HG03139 (cell line): Measurements from ENCODE around the gene KCNQ2.

Experiments used
- ATAC-seq: cut with Tn5 transposase; IDR thresholded peaks from one replicate; pipeline ENCODE4 v1.9.1; 2021; ENCODE audit not compliant: unreplicated experiment

KCNQ2 gene

DNA sequence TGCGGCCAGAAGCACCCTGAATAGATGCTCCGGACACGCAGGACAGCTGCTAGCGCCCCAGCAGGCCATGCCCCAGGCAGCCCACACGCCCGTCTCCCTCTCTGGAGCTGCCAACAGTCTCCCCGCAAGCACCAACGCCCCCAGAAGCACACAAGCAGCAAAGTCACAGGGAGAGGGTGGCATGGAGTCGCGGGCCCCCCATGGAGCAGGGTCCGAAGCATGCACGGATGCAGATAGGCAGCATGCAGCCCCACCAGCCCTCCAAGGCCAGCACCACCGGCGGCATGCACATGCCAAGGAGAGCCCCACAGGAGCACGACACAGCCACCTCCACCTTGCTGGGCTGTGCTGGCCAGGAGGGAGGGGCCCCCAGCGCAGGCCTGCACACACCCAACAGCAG, 53.8 kb downstream of the KCNQ2 start:
- no peak for ATAC-seq

DNA sequence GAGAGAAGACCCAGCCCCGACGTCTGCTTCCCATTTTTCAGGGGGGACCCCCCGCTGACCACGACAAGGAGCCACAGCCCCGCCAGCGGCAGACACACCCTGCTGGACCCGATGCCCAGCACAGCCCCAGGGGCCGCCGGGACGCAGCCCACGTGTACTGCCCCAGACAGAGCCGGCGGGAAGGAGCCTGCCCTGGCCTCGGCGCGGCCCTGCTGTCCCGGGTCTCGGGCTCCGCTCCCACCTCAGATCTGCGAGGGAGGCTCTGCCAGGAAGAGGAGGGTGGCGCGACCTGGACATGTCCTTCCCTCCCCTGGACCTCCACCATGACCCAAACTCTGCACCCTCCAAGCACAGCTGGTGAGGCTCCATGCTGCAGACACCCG, 54.7 kb downstream of the KCNQ2 start:
- no peak for ATAC-seq

DNA sequence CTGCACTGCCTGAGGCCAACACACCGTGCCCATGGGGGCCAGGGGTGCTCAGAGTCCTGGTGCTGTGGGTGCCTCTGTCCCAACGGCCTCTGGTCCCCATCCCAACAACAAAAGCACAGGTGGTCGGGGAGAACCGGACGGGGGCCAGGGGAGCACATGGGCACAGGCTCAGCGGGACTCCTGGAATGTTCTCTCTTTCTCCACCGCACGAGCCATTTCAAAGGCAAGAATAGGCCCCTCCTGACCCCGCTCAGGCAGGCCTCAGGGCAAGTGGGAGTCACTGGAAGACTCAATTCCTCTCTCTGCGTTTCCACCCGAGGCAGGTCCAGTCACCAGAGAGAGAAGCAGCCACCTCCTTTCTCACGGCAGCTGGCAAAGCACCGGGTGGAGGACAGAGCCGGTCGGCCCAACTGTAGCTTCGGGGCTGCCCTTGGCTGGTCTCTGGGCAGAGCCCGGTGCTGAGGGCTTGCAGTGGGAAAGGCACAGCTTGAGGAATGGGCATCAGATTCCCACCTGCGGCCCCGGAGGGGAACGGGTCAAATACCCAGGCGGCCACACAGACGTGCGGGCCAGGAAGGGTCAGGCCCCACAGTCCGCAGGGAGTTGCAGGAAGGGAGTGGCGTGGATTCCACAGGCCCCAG, 55.2 kb downstream of the KCNQ2 start:
- no peak for ATAC-seq

DNA sequence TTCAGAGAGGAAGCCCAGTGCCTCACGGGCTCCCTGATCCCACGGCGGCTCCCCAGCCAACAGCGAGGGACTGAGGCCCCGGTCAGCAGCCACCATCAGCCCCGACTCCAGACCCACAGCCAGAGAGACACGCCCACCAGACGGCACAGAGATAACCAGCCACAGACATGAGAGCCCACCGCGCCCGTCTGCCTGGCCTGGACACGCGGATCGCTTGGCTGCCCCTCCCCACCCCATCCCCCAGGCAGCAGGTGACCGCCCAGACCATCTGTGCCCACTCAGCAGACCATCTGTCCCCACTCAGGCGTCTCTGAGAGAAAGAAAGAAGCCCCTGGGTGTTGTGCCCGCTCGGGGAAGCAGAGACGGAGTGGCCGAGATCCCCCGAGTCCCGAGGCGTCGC, 55.8 kb downstream of the KCNQ2 start:
- no peak for ATAC-seq

DNA sequence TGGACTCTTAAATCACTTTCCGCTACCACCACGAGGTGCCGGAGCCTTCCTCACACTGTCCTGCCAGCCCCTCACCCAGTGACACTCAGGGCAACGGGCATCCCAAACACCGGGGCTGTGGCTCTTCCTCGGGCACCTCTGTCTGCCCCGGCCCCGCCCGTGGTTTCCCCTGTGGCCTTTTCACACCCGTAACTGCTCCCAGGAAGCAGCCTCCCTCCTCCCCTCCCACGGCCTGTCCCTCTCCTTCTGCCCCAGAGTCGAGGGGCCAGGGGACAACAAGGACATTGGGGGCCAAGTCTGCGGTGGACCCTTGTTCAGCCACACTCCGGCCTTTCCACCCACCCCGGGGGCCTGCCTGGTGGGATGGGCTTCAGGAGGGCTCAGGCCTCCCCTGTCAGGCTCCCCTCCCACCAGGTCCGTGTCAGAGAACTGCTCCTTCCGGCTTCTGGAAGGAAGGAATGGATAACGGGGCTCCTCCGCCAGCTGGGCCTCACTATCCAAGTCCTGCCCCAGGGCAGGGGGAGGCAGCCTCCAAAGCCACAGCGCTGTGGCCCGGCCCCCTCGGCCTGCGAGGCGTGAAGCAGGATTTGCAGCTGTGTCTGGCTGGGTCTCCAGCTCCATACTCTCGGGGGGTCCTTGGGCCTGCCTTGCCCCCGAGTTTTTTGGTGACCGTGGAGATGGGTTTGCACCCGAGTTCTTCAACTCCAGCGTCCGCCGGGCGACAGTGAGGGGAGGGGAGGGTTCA, 56.6 kb downstream of the KCNQ2 start:
- ATAC-seq = no peak

DNA sequence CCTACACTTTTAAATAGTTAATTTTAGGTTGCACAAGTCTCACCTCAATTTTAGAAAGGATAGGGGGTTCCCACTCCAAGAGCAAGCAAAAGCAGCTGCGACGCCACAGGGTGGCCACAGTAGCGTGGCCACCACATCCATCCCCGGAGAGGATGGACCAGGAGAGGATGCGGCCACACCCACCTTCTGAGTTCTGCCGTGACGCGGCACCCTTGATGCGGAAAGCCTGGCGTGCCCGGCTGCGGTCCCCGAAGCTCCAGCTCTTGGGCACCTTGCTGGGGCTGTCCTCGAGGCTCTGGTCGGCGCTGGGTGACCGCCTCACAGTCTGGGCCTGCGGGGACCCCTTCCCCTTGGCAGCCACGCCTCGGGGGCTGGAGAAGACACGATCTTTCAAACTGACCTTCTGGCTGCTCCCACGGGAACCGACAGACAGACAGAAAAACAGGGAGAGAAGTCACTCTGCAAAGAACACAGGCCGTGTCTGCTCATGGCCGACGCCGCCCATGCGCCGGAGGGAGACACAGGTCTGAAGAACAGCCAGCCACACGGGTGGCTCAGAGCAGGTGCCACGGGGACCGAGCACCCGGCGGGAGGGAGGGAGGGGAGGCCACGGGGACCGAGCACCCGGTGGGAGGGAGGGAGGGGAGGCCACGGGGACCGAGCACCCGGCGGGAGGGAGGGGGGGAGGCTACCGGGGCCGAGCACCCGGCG, 57.6 kb downstream of the KCNQ2 start:
- no peak for ATAC-seq

DNA sequence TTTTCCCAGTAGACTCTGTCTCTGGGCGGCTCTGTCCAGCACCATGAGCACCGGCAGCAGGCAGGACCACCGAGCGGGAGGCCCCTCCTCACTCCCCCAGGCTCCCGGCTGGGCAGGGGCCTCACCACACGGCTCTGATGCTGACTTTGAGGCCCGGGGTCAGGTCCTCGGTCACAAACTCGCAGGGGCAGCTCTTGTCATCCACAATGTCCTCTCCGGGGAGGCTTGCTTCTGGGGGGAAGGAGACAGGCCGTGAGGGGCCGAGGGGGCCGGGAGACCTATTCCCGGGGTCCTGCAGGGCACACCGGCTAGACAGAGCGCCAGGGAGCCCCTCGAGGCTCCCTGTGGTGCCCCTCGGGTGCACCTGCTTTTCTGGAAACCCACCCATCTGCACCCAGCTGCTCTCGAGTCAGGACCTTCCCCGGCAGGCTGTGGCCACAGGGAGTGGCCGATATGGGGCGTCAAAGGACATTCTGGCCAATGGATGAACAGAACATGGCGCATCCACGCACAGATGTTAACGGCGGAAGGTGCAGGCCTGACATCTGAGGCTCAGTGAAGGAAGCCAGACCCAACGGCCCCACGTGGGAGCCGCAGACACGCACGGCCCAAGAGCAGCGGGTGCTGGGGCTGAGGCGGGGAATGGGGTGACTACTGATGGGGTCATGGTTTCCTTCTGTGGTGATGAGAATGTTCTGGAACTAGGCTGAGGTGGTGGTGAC, 58.3 kb downstream of the KCNQ2 start:
- ATAC-seq = no peak

DNA sequence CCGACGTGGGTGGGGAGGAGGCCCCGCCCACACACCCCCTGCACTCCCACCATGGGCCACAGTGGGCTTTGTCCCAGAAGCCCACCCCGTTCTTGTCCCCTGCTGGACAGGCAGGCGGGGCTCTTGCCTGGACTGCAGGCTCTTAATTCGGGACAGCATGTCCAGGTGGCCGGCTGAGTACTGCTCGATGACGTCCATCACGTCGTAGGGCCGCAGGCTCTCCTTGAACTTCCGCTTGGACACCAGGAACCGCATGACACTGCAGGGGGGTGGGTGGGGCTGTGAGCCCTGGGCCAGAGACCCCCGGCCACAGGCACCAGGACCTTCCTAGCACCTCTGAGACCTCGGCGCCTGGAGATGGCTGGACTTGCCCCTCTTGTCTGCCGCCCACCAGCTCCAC, 59.1 kb downstream of the KCNQ2 start:
- no peak for ATAC-seq

DNA sequence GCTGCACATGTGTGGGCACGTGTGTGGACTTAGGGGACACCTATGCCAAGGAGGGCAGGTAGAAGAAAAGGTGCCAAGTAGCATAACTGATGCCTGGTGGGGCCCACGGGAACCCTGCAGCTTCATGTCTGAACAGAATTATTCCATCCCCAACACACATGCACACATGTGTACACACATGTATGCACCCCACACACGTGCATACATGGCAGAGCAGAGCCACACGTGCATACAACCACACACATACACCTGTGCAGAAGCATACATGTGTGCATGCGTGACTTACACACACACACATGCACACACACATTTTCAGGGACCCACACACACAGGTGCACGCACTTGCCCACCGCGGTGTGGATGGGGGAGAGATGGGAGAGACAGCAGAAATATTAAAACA, 59.6 kb downstream of the KCNQ2 start:
- ATAC-seq = no peak

DNA sequence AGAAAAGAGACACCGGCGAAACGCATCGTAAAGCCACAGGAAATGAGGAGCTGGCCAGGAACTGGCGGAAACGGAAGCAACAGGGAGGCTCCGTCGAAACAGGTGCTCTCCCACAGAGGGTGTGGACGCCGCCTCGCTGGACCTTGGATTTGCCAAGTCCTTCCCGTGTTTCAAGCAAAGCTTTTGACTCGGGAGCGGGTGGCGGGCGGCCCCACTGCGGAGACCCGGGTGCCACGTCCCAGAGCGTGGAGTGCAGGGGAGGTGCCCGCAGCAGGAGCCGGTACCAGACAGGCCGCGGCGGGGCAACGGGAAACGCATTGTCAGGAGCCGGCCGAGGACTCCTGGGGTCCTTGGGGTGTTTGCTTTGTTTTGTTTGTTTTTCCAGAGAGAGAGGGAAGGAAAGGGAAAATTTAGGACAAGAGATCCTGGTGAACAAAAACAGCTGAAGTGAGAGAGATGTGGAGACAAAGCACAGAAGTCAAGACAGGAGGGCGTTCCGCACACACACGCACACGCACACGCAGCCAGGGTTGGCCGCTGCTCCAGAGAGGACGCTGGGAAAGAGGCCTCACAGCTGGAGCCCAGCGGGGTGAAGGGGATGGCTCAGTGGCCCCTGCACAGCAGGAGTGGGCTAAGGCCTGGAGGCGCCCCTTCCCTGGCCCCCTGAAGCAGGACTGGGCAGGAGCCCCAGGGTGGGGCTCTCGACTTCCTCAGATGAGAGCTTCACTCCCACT, 60.4 kb downstream of the KCNQ2 start:
- ATAC-seq = no peak

DNA sequence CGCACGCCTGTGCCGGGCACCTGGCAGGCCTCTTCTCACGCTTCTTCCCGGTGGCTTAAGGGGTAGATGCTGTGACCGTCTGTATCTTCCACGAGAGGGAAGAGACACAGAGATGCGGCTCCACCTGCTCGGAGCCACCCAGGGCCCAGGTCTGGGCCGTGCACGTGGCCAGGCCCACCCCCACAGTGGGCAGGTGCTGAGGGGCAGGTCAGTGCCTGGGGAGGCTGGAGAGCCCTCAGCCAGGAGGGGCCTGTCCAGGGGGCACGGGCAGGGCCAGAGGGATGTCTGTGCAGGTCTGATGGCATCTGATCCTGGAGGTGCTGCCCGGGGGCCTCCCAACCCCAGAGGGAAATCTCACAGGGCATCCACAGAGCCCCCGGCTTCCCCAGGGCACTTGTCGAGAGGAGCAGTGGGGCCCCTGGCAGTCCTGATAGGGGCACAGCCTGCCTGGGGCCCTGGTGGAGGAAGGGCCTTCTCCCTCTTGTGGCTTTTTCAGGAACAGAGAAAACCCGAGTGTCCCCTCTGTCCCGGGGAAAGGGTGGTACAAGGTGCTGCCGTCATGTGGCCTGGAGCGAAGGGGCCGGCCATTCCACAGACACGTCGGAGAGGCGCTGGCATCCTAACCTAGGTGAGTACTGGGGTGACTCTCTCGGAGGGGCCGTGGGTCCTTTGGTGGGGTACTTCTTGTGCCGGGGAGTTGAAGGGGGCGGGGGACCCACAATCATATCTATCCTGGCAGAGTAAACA, 61.1 kb downstream of the KCNQ2 start:
- ATAC-seq = no peak

DNA sequence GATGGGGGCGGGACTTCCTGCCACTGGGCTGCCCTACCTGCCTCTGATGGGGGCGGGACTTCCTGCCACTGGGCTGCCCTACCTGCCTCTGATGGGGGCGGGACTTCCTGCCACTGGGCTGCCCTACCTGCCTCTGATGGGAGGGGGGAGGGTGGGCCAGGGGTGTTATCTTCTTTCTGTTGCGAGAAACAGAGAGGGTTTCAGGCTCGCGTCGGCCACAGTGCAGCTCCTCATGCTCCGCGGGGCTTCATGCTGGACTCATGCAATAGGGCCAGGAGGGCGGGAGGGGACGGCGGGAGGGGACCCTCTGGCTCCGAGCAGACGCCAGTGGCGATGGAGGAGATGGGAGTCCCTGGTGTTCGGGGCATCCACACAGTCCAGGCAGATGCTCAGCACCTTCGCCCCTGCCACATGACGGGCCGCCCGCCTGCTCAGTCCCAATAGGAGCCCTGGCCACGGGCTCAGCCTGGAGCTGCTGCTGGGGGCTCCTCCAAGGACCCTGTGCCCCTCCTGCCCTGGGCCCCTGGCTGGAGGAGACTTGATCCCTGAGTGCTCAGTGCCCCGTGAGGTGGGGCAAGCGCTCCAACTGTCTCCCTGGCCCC, 62.5 kb downstream of the KCNQ2 start:
- no peak for ATAC-seq

DNA sequence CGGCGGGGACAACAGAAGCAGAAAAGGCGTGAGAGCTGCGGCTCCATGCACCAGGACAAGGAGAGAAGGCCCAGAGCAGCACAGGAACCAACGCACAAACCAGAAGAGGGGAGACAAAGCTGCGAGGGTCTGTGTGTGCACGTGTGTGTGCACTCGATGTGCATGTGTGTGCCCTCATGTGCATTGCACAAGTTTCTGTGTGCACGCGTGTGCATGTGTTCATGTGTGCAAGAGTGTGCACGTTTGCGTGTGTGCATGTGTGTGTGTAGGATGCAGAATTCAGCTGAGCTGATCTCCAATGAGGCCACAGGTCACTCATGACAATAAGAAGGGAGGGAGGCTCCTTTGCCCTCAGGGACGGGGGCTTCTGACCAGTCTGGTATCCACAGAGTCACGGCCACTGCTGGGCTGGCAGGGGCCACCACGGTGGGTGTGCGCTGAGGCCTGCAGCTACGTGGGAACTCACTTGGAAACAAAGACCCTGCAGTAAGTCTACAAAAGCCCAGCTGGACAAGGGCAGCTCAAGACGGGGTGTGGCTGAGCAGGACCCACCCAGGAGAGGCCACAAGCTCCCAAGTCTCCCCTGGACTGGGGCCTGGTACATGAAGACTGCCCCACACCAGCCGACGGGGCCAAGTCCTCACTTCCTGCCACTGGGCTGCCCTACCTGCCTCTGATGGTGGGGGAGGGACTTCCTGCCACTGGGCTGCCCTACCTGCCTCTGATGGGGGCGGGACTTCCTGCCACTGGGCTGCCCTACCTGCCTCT, 63.2 kb downstream of the KCNQ2 start:
- no peak for ATAC-seq

DNA sequence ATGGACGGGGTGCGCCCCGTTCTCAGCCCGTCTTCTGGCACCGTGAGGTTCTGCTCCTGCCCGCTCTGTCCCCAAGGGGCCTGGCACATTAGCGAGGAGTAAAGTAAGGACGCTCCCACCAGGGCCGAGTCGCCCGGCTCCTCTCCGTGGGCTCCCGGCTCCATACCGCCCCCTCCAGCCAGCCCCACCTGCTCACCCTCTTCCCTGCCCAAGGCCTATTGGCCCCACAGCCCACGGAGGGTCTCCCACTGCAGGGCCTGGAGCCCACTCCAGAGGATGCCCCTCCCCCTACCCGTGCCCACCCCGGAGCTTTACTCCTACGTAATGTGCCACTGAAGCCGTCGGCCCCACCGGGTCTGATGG, 63.8 kb downstream of the KCNQ2 start:
- no peak for ATAC-seq

DNA sequence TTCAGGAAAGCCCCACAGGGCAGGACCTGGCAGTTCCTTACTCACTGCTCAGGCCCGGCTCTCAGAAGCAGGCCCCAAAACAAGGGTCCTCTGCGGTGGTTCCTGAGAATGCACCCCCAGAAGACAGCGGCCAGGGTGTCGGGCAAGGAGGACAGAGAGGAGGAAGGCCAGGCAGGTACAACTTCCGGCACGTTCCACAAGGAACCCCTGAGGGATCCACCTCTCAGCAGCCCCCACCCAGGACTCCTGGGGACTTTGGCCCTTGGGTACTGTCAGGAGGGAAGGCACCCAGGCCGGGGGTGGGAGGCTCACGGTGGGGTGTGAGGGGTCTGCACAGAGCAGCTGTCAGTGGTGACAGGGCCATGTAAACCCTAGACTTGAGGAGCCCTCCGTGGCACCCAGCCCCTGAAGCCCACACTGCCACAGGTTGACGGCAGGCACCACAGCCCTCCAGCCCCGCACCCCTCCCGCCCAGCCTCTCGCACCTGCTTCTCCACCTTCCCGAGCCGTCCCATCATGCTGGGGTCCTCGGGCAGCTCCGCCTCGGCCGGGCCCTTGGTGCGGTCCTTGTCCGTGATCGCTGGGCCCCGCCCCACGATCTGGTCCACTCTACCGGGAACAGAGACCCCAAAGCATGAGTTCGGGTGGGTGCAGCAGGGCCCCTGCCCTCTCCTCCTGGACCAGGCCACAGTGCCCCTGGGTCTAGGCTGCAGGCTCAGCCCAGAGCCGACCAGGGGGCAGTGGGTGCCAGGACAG, 64.3 kb downstream of the KCNQ2 start:
- ATAC-seq = no peak

DNA sequence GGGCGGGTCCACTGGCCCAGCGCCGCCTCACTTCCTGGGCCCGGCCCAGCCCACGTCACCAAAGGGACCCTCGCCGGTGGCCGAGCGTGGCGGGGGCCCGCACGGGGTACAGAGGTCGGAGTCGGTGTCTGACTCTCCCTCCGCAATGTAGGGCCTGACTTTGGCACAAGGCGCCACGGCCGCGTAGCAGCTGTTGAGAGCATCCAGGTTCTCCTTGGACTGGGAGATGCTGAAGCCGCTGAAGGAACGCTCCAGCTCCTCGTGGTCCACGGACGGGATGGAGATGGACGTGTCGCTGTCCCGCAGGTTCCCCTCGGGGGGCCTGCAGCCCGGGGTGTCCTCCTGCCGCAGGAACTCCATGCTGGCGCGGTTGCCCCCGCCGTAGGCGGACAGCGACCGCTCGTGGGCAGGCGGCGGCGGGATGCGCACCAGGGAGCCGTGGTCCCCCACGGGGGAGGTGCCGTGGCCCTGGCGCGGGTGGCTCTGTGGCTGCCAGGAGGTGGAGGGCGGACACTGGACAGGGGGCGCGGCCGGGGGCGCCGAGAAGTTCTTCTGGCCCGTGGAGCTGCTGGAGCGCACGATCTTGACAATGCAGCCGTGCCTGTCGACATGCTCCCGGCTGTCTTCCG, 65.7 kb downstream of the KCNQ2 start:
- ATAC-seq = no peak

DNA sequence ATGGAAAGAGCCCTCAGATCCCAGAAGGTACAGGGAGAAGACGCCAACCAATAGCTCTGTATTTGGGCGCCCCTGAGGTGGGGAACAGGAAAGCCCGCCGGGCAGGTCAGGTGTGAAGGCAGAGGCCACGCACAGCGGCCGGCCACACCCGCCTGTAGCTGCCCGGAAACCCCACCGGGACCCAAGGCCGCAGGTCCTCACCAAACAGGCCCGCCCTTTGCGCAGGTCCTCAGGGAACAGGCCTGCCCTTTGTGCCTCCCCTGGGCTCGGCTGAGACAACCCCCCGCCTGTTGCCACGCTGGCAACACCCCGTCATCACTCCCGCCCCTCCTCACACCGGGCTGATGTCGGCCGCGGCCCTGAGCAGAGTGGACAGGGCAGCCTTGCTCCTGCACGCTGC, 66.4 kb downstream of the KCNQ2 start:
- no peak for ATAC-seq

DNA sequence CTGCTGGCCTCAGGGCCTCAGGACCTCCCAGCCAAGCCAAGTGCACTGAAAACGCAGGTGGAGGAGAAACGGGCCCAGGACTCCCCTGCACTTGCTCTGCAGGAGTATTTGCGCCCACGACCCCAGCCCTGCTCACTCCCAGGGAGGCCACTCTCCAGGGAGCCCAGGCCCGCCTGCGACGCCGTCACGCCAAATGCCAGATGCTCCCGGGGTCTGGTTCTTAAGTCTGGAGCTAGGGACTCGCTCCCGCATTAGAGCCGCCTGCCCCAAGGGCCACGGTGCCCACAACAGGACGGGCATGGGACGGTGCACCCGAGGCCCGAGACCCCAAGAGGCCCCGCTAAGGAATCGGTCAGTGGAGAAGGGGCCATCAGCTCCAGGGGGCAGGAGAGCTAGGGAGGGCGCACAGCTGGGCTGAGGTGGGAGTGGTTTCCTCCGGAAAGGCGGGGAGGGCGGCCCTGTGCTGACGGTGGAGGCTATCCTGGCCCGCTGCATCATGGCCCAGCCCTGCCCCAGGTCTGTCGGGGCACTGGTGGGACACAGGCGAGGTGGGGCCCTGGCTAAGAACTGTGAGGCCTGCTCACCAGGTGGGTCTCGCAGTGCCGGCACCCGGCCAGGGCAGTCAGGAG, 67.2 kb downstream of the KCNQ2 start:
- no peak for ATAC-seq
